Common myeloid progenitor, CD34-positive (primary cell): ENCODE results near the gene ALDH16A1.

Source experiments
- CTCF ChIA-PET: fragments of 350-600 bp; sonication (Branson Sonifier 250); formaldehyde crosslinking; loops from one replicate; lab custom pipeline; 2021; ENCODE audit warnings: antibody characterized with exemption; lab: Charles Lee
- POLR2A ChIA-PET: fragments of 350-600 bp; sonication (Branson Sonifier 250); formaldehyde crosslinking; loops from one replicate; lab custom pipeline; 2021; ENCODE audit warnings: antibody characterized with exemption; lab: Charles Lee
- DNase-seq, 3 donors: peaks; one replicate each; pipeline versions ENCODE4 v3.0.0 to v3.0.0-alpha.2; 2013
- H3K27ac ChIP-seq, 2 experiments: 1 replicate in 1 of 2; 2 replicates in 1 of 2; pipeline ENCODE4 v1.7.0; 2013; ENCODE audit warnings: inconsistent platforms in 2 of 2, low read length in 2 of 2, mild to moderate bottlenecking in 2 of 2, low read depth in 1 of 2, moderate library complexity in 1 of 2; ENCODE audit not compliant: severe bottlenecking in 2 of 2, insufficient read depth in 1 of 2, poor library complexity in 1 of 2
- H3K27me3 ChIP-seq, 5 experiments: replicated peaks in 2 of 5; 1 replicate in 3 of 5; 2 replicates in 2 of 5; pipeline versions ENCODE4 v1.6.1 to v1.7.0; 2013; ENCODE audit warnings: low read length in 4 of 5, mild to moderate bottlenecking in 2 of 5, moderate library complexity in 2 of 5, inconsistent platforms in 1 of 5; ENCODE audit not compliant: insufficient read depth in 5 of 5, control insufficient read depth in 4 of 5
- H3K36me3 ChIP-seq, 4 experiments: 1 replicate in 2 of 4; 2 replicates in 2 of 4; pipeline versions ENCODE4 v1.6.1 to v1.7.0; 2013; ENCODE audit warnings: low read length in 3 of 4, control low read depth in 1 of 4, mild to moderate bottlenecking in 1 of 4; ENCODE audit not compliant: control insufficient read depth in 4 of 4, insufficient read depth in 4 of 4
- H3K4me1 ChIP-seq, 4 experiments: 1 replicate in 3 of 4; 2 replicates in 1 of 4; pipeline versions ENCODE4 v1.6.1 to v1.7.1; 2013; ENCODE audit warnings: low read length in 3 of 4, mild to moderate bottlenecking in 3 of 4, control low read depth in 1 of 4, inconsistent platforms in 1 of 4, moderate library complexity in 1 of 4; ENCODE audit not compliant: control insufficient read depth in 4 of 4, insufficient read depth in 4 of 4; ENCODE audit errors: control extremely low read depth in 1 of 4
- H3K4me3 ChIP-seq, 7 experiments: 1 replicate in 4 of 7; 2 replicates in 3 of 7; pipeline versions ENCODE4 v1.5.1 to v1.7.0; 2013; ENCODE audit warnings: mild to moderate bottlenecking in 7 of 7, low read length in 6 of 7, moderate library complexity in 6 of 7, inconsistent platforms in 2 of 7, low read depth in 2 of 7, control low read depth in 1 of 7; ENCODE audit not compliant: insufficient read depth in 4 of 7, control insufficient read depth in 1 of 7; ENCODE audit errors: extremely low read depth in 1 of 7
- H3K9me3 ChIP-seq, 5 experiments: 1 replicate in 4 of 5; 2 replicates in 1 of 5; pipeline versions ENCODE4 v1.6.1 to v1.7.1; 2013; ENCODE audit warnings: low read length in 4 of 5, mild to moderate bottlenecking in 2 of 5, inconsistent platforms in 1 of 5, low read depth in 1 of 5, moderate library complexity in 1 of 5; ENCODE audit not compliant: control insufficient read depth in 4 of 5, insufficient read depth in 2 of 5; ENCODE audit errors: control extremely low read depth in 1 of 5
- WGBS: methylation state at CpG from one replicate; pipeline ENCODE4 v1.1.5; 2013; ENCODE audit not compliant: insufficient coverage; 5-methylcytosine and 5-hydroxymethylcytosine counted together

The ALDH16A1 gene

GRCh38 chr19:49433240-49433901 is 19.7 kb upstream of the ALDH16A1 start:
- H3K27me3 ChIP-seq = peaks cover 0 to 99% (median 61%) of the 10 kb centered on the region in 5 experiments

GRCh38 chr19:49434907-49435583 is 18.0 kb upstream of the ALDH16A1 start:
- DNase-seq = peak; percentile 28 to 44 (median 34)
- 94% methylated on average over 14 of the region's 18 CpGs for WGBS
- Histone ChIP-seq H3K4me1 (peaks cover 0 to 15% (median 4%) of the 10 kb centered on the region in 4 experiments), H3K36me3 (no peaks in the 10 kb centered on the region), H3K9me3 (peaks cover 0 to 4% (median 0%) of the 10 kb centered on the region in 5 experiments), H3K27me3 (peaks cover 2 to 100% (median 62%) of the 10 kb centered on the region in 5 experiments), H3K27ac (no peak overlapping the region), H3K4me3 (no peak overlapping the region)
- ChIA-PET POLR2A (no interaction called here), CTCF (no interaction called here)

More at GRCh38 chr19:49433240-49433901, 19.7 kb upstream of the ALDH16A1 start:
- Histone ChIP-seq H3K4me1 (peaks cover 0 to 18% (median 6%) of the 10 kb centered on the region in 4 experiments), H3K9me3 (peaks cover 0 to 4% (median 0%) of the 10 kb centered on the region in 5 experiments), H3K27ac (no peak overlapping the region), H3K36me3 (no peaks in the 10 kb centered on the region), H3K4me3 (no peak overlapping the region)
- CTCF ChIA-PET = interaction anchor here (1.4 kb wide), 1 partner anchor 14 kb away, joined by 8 read pairs; no protein-coding TSS in a partner anchor
- POLR2A ChIA-PET = no interaction called here
- 11% methylated on average over 22 of the region's 31 CpGs for WGBS
- no peak for DNase-seq

- H3K4me3 ChIP-seq = no peak overlapping the region
- no peak overlapping the region for H3K27ac ChIP-seq
- H3K4me1 ChIP-seq = peaks cover 0 to 15% (median 4%) of the 10 kb centered on the region in 4 experiments
- CTCF ChIA-PET = interaction anchor here (1.1 to 1.2 kb wide), 2 partner anchors 9 to 241 kb away, joined by 3 to 5 read pairs; partner anchors contain the start of gene PRMT1
- 91% methylated on average over 10 of the region's 10 CpGs for WGBS
- H3K27me3 ChIP-seq = peaks cover 2 to 100% (median 68%) of the 10 kb centered on the region in 5 experiments
- H3K36me3 ChIP-seq = no peaks in the 10 kb centered on the region
- peaks cover 0 to 4% (median 0%) of the 10 kb centered on the region in 5 experiments for H3K9me3 ChIP-seq
- POLR2A ChIA-PET = no interaction called here
- no peak for DNase-seq
Observed at GRCh38 chr19:49435670-49436069, 17.4 kb upstream of the ALDH16A1 start.

- ChIA-PET POLR2A (interaction anchor here (0.7 kb wide), 1 partner anchor 20 kb away, joined by 3 read pairs; no protein-coding TSS in a partner anchor), CTCF (interaction anchor here (1.1 to 1.2 kb wide), 2 partner anchors 8 to 241 kb away, joined by 3 to 5 read pairs; partner anchors contain the start of gene PRMT1)
- H3K9me3 ChIP-seq = peaks cover 0 to 4% (median 0%) of the 10 kb centered on the region in 5 experiments
- H3K4me1 ChIP-seq = peaks cover 0 to 16% (median 7%) of the 10 kb centered on the region in 4 experiments
- WGBS = 10% methylated on average over 42 of the region's 42 CpGs
- peaks cover 2 to 100% (median 65%) of the 10 kb centered on the region in 5 experiments for H3K27me3 ChIP-seq
- peak overlapping the region in 2 of 7 experiments; percentile 10 to 36 for H3K4me3 ChIP-seq
- H3K27ac ChIP-seq = no peak overlapping the region
- no peaks in the 10 kb centered on the region for H3K36me3 ChIP-seq
- DNase-seq = peak; percentile 76 to 77 (median 77)
Observed at GRCh38 chr19:49436381-49437017, 16.5 kb upstream of the ALDH16A1 start.

- no peak for DNase-seq
- ChIA-PET POLR2A (no interaction called here), CTCF (interaction anchor here (1.2 kb wide), 1 partner anchor 240 kb away, joined by 3 read pairs; the partner anchor contains the start of gene PRMT1)
- no peak overlapping the region for H3K4me3 ChIP-seq
- H3K36me3 ChIP-seq = no peaks in the 10 kb centered on the region
- peaks cover 2 to 100% (median 66%) of the 10 kb centered on the region in 5 experiments for H3K27me3 ChIP-seq
- H3K27ac ChIP-seq = no peak overlapping the region
- H3K9me3 ChIP-seq = peaks cover 0 to 3% (median 0%) of the 10 kb centered on the region in 5 experiments
- WGBS = 35% methylated on average over 5 of the region's 8 CpGs
- peaks cover 0 to 22% (median 9%) of the 10 kb centered on the region in 4 experiments for H3K4me1 ChIP-seq
Observed at GRCh38 chr19:49437231-49437630, 15.8 kb upstream of the ALDH16A1 start.

- no peak for DNase-seq
- 13% methylated on average over 1 of the region's 6 CpGs for WGBS
- peaks cover 2 to 93% (median 59%) of the 10 kb centered on the region in 5 experiments for H3K27me3 ChIP-seq
- H3K36me3 ChIP-seq = no peaks in the 10 kb centered on the region
- POLR2A ChIA-PET = no interaction called here
- peaks cover 0 to 3% (median 0%) of the 10 kb centered on the region in 5 experiments for H3K9me3 ChIP-seq
- H3K4me1 ChIP-seq = peaks cover 0 to 22% (median 15%) of the 10 kb centered on the region in 4 experiments
- no peak overlapping the region for H3K4me3 ChIP-seq
- CTCF ChIA-PET = interaction anchor here (1.0 kb wide), 1 partner anchor 21 kb away, joined by 3 read pairs; no protein-coding TSS in a partner anchor
- H3K27ac ChIP-seq = no peak overlapping the region
Observed at GRCh38 chr19:49438261-49438660, 14.8 kb upstream of the ALDH16A1 start.
